Hepatocyte (in vitro differentiated cells): ENCODE data around the gene TNFRSF13B. TPM values are rescaled to one million over a fixed set of nuclear protein-coding genes. Genes with fewer than 3 reads are reported as not detected.

Experiments used
- DNase-seq: peaks from one replicate; pipeline ENCODE4 v3.0.0-alpha.2; 2016; ENCODE audit warnings: low spot score
- H2AFZ ChIP-seq: fragments of 200-600 bp; sonication (generic); 2 replicates; pipeline ENCODE4 v1.6.0; 2016; ENCODE audit warnings: antibody characterized with exemption, mild to moderate bottlenecking
- H3K27ac ChIP-seq: fragments of 200-600 bp; sonication (generic); 2 replicates; pipeline ENCODE4 v1.5.1; 2016; ENCODE audit warnings: mild to moderate bottlenecking
- H3K27me3 ChIP-seq: fragments of 200-600 bp; sonication (generic); 2 replicates; pipeline ENCODE4 v1.6.1; 2016
- H3K36me3 ChIP-seq: fragments of 200-600 bp; sonication (generic); replicated peaks from 2 replicates; pipeline ENCODE4 v1.5.1; 2016; ENCODE audit warnings: low read depth; ENCODE audit not compliant: insufficient read depth
- H3K4me1 ChIP-seq: fragments of 200-600 bp; sonication (generic); 2 replicates; pipeline ENCODE4 v1.5.1; 2016; ENCODE audit warnings: mild to moderate bottlenecking, moderate library complexity; ENCODE audit not compliant: insufficient read depth
- H3K4me2 ChIP-seq: fragments of 200-600 bp; sonication (generic); 2 replicates; pipeline ENCODE4 v1.6.0; 2016
- H3K4me3 ChIP-seq: fragments of 200-600 bp; sonication (generic); 2 replicates; pipeline ENCODE4 v1.5.1; 2016; ENCODE audit warnings: mild to moderate bottlenecking
- H3K79me2 ChIP-seq: fragments of 200-600 bp; sonication (generic); 2 replicates; pipeline ENCODE4 v1.6.0; 2017; ENCODE audit warnings: mild to moderate bottlenecking
- H3K9me2 ChIP-seq: fragments of 200-600 bp; sonication (generic); replicated peaks from 2 replicates; pipeline ENCODE4 v1.6.0; 2017; ENCODE audit warnings: mild to moderate bottlenecking; ENCODE audit not compliant: insufficient read depth
- H3K9me3 ChIP-seq: fragments of 200-600 bp; sonication (generic); 2 replicates; pipeline ENCODE4 v1.5.1; 2016; ENCODE audit warnings: low read depth, mild to moderate bottlenecking
- H4K20me1 ChIP-seq: fragments of 200-600 bp; sonication (generic); 2 replicates; pipeline ENCODE4 v1.6.0; 2016; ENCODE audit warnings: mild to moderate bottlenecking; ENCODE audit not compliant: insufficient read depth, poor library complexity, severe bottlenecking
- CTCF ChIP-seq: fragments of 200-600 bp; sonication (generic); IDR thresholded peaks from 2 replicates; pipeline ENCODE4 v1.5.1; 2016; ENCODE audit warnings: antibody characterized with exemption, mild to moderate bottlenecking; ENCODE audit not compliant: poor library complexity
- EZH2 ChIP-seq: fragments of 200-600 bp; sonication (generic); IDR thresholded peaks from 2 replicates; pipeline ENCODE4 v1.6.1; 2016; ENCODE audit warnings: antibody characterized with exemption, mild to moderate bottlenecking, borderline replicate concordance
- EZH2phosphoT487 ChIP-seq: fragments of 200-600 bp; sonication (generic); IDR thresholded peaks from one replicate; pipeline ENCODE4 v1.6.1; 2018; ENCODE audit warnings: antibody characterized with exemption, mild to moderate bottlenecking, low read depth, moderate library complexity; ENCODE audit not compliant: unreplicated experiment, severe bottlenecking
- WGBS: methylation state at CpG from one replicate; pipeline ENCODE4 v1.1.6; 2016; ENCODE audit warnings: low lambda C conversion rate; ENCODE audit errors: missing lambda C conversion rate; 5-methylcytosine and 5-hydroxymethylcytosine counted together
- polyA plus RNA-seq: library from polyadenylated mRNA; unstranded; fragments of >200 nt; fragmentation: Nextera tagmentation; extraction: Ambion mirVana; gene quantifications from 2 replicates; pipeline ENCODE4 v1.2.1, GENCODE V29; 2016
- total RNA-seq: library from RNA; depleted of rRNA; stranded (reverse); fragments of >200 nt; gene quantifications from 2 replicates; pipeline ENCODE4 v1.2.3, GENCODE V29; 2014

The TNFRSF13B gene
- total and polyA plus RNA-seq, 2 experiments from 2014 or later, result not detected

- TF ChIP-seq EZH2phosphoT487, result no peak
- TF ChIP-seq CTCF, result no peak
- TF ChIP-seq EZH2, result no peak
- no peak overlapping the region for H3K4me3 ChIP-seq
- DNase-seq, result no peak
- no peaks in the 10 kb centered on the region for H3K9me2 ChIP-seq
- H3K79me2 ChIP-seq, result no peaks in the 10 kb centered on the region
- H3K9me3 ChIP-seq, result no peaks in the 10 kb centered on the region
- H3K36me3 ChIP-seq, result no peaks in the 10 kb centered on the region
- H3K4me1 ChIP-seq, result no peaks in the 10 kb centered on the region
- H3K4me2 ChIP-seq, result no peak overlapping the region
- WGBS, result 95% methylated on average over 15 of the region's 15 CpGs
- no peak overlapping the region for H2AFZ ChIP-seq
- H4K20me1 ChIP-seq, result no peaks in the 10 kb centered on the region
- H3K27ac ChIP-seq, result no peak overlapping the region
- H3K27me3 ChIP-seq, result no peaks in the 10 kb centered on the region
These were observed 46.4 kb downstream of the TNFRSF13B start for GRCh38 chr17:16925461-16926060.

GRCh38 chr17:16924696-16925440 lies 47.0 kb downstream of the TNFRSF13B start:
- Histone ChIP-seq H3K4me3 (no peak overlapping the region), H3K27me3 (no peaks in the 10 kb centered on the region), H2AFZ (no peak overlapping the region), H3K4me2 (no peak overlapping the region), H3K27ac (no peak overlapping the region), H3K79me2 (no peaks in the 10 kb centered on the region), H3K9me2 (no peaks in the 10 kb centered on the region), H3K4me1 (no peaks in the 10 kb centered on the region), H4K20me1 (no peaks in the 10 kb centered on the region), H3K9me3 (no peaks in the 10 kb centered on the region), H3K36me3 (no peaks in the 10 kb centered on the region)
- 95% methylated on average over 10 of the region's 10 CpGs for WGBS
- no peak for DNase-seq
- no peak for TF ChIP-seq EZH2phosphoT487
- TF ChIP-seq EZH2, result no peak
- TF ChIP-seq CTCF, result no peak

- H3K27me3 ChIP-seq, result no peaks in the 10 kb centered on the region
- H3K9me2 ChIP-seq, result no peaks in the 10 kb centered on the region
- TF ChIP-seq CTCF (no peak), EZH2 (no peak), EZH2phosphoT487 (no peak)
- H3K4me2 ChIP-seq, result no peak overlapping the region
- H3K36me3 ChIP-seq, result no peaks in the 10 kb centered on the region
- WGBS, result 91% methylated on average over 15 of the region's 15 CpGs
- no peak overlapping the region for H2AFZ ChIP-seq
- H4K20me1 ChIP-seq, result no peaks in the 10 kb centered on the region
- no peak overlapping the region for H3K27ac ChIP-seq
- no peak for DNase-seq
- no peaks in the 10 kb centered on the region for H3K9me3 ChIP-seq
- H3K79me2 ChIP-seq, result no peaks in the 10 kb centered on the region
- no peak overlapping the region for H3K4me3 ChIP-seq
- H3K4me1 ChIP-seq, result no peaks in the 10 kb centered on the region
These were observed 47.8 kb downstream of the TNFRSF13B start for GRCh38 chr17:16923904-16924695.
